22Rv1 (cell line): ENCODE measurements around the gene MPO.

Experiments
- ZFX ChIP-seq: fragments of 450-650 bp; IDR thresholded peaks from 2 replicates; pipeline ENCODE4 v1.6.1; 2017; ENCODE audit warnings: antibody characterized with exemption, borderline replicate concordance
- TF ChIP-seq, protein P1 (sequence below): fragments of 450-650 bp; IDR thresholded peaks from 2 replicates; pipeline ENCODE4 v1.5.1; 2017; ENCODE audit warnings: mild to moderate bottlenecking

GRCh38 chr17:58269557-58270291 is 11.0 kb downstream of the MPO start:
- TF ChIP-seq, protein P1, sequence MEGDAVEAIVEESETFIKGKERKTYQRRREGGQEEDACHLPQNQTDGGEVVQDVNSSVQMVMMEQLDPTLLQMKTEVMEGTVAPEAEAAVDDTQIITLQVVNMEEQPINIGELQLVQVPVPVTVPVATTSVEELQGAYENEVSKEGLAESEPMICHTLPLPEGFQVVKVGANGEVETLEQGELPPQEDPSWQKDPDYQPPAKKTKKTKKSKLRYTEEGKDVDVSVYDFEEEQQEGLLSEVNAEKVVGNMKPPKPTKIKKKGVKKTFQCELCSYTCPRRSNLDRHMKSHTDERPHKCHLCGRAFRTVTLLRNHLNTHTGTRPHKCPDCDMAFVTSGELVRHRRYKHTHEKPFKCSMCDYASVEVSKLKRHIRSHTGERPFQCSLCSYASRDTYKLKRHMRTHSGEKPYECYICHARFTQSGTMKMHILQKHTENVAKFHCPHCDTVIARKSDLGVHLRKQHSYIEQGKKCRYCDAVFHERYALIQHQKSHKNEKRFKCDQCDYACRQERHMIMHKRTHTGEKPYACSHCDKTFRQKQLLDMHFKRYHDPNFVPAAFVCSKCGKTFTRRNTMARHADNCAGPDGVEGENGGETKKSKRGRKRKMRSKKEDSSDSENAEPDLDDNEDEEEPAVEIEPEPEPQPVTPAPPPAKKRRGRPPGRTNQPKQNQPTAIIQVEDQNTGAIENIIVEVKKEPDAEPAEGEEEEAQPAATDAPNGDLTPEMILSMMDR, result no peak
- no peak for TF ChIP-seq ZFX
